HCT116 (cell line): ENCODE data around the gene TSC1. TPM values are rescaled to one million over a fixed set of nuclear protein-coding genes. Genes with fewer than 3 reads are reported as not detected.

Experiments used
- ATAC-seq: fragments of 200-7000 bp; cut with Tn5 transposase; 2 replicates; pipeline ENCODE4 v1.9.1; 2020; ENCODE audit warnings: mild to moderate bottlenecking, moderate library complexity
- BruUV-seq: library from RNA; stranded (reverse); fragments of 400-500 nt; replicated peaks from 2 replicates; lab custom pipeline; 2021; lab: Mats Ljungman, UMichigan
- CTCF ChIA-PET: fragments of 300-600 bp; sonication (Branson Sonifier 250); formaldehyde crosslinking; loops from one replicate; lab custom pipeline; 2021; ENCODE audit warnings: antibody characterized with exemption; lab: Charles Lee
- POLR2A ChIA-PET: fragments of 300-600, 350-600 bp; sonication (Branson Sonifier 250); formaldehyde crosslinking; loops from one replicate; lab custom pipeline; 2021; ENCODE audit warnings: antibody characterized with exemption; lab: Charles Lee
- RAD21 ChIA-PET, 2 experiments: fragments of 300-600 bp; sonication (Branson Sonifier 250); formaldehyde crosslinking; loops; one replicate each; lab custom pipeline; 2023; ENCODE audit warnings: low total read pairs in 2 of 2; ENCODE audit not compliant: uncharacterized antibody in 2 of 2, unreplicated experiment in 2 of 2, low non-redundant PET in 1 of 2; lab: Charles Lee
- DNase-seq: peaks from one replicate; pipeline ENCODE4 v3.0.0-alpha.2; 2010; ENCODE audit warnings: low read depth, low spot score
- H2AFZ ChIP-seq: fragments of 200-600 bp; shearing (Covaris generic), sonication (generic); 2 replicates; pipeline ENCODE4 v1.6.1; 2017; ENCODE audit warnings: low read depth, mixed run types, mixed read lengths, antibody characterized with exemption, low read length; ENCODE audit not compliant: poor library complexity, severe bottlenecking
- H3K27ac ChIP-seq: 2 replicates; pipeline ENCODE4 v1.5.1; 2012; ENCODE audit warnings: low read depth, low read length
- H3K27me3 ChIP-seq: fragments of 200-600 bp; sonication (generic); 2 replicates; pipeline ENCODE4 v1.6.1; 2016; ENCODE audit warnings: mixed run types, low read length, mixed read lengths; ENCODE audit not compliant: insufficient read depth
- H3K36me3 ChIP-seq, 2 experiments: fragments of 200-500 bp in 1 of 2; fragments of 200-600 bp in 1 of 2; sonication (Bioruptor generic) in 1 of 2; sonication (generic) in 1 of 2; 2 replicates each; pipeline versions ENCODE4 v1.5.1 to v1.6.1; 2014 to 2016; ENCODE audit warnings: low read length in 2 of 2, inconsistent platforms in 1 of 2, mixed read lengths in 1 of 2, mixed run types in 1 of 2; ENCODE audit not compliant: insufficient read depth in 2 of 2, control insufficient read depth in 1 of 2
- H3K4me1 ChIP-seq, 2 experiments: fragments of 200-600 bp in 1 of 2; sonication (generic) in 1 of 2; 2 replicates each; pipeline versions ENCODE4 v1.5.1 to v1.6.1; 2012 to 2017; ENCODE audit warnings: low read length in 2 of 2, inconsistent platforms in 1 of 2, mild to moderate bottlenecking in 1 of 2, mixed read lengths in 1 of 2, mixed run types in 1 of 2, moderate library complexity in 1 of 2; ENCODE audit not compliant: insufficient read depth in 2 of 2, control insufficient read depth in 1 of 2
- H3K4me2 ChIP-seq: fragments of 200-600 bp; sonication (generic); 2 replicates; pipeline ENCODE4 v1.6.1; 2017; ENCODE audit warnings: mixed run types, low read length, mixed read lengths
- H3K4me3 ChIP-seq, 2 experiments: fragments of 200-600 bp in 1 of 2; sonication (generic) in 1 of 2; replicated peaks in 1 of 2; 2 replicates each; pipeline ENCODE4 v1.5.1; 2011 to 2016; ENCODE audit warnings: low read length in 2 of 2, control low read depth in 1 of 2, low read depth in 1 of 2, mild to moderate bottlenecking in 1 of 2, mixed read lengths in 1 of 2, mixed run types in 1 of 2
- H3K79me2 ChIP-seq: fragments of 200-600 bp; sonication (generic); 2 replicates; pipeline ENCODE4 v1.6.1; 2017; ENCODE audit warnings: mild to moderate bottlenecking, mixed run types, low read length, moderate library complexity, mixed read lengths; ENCODE audit not compliant: insufficient read depth
- H3K9ac ChIP-seq: fragments of 200-600 bp; sonication (generic); 2 replicates; pipeline ENCODE4 v1.6.1; 2016; ENCODE audit warnings: low read length, mixed read lengths
- H3K9me2 ChIP-seq: fragments of 200-600 bp; sonication (generic), shearing (Covaris generic); 2 replicates; pipeline ENCODE4 v1.6.1; 2017; ENCODE audit warnings: mixed run types, mild to moderate bottlenecking, moderate library complexity; ENCODE audit not compliant: insufficient read depth
- H3K9me3 ChIP-seq, 2 experiments: fragments of 200-500 bp in 1 of 2; fragments of 200-600 bp in 1 of 2; sonication (Bioruptor generic) in 1 of 2; sonication (generic) in 1 of 2; 2 replicates each; pipeline ENCODE4 v1.6.1; 2014 to 2017; ENCODE audit warnings: low read length in 2 of 2, mixed read lengths in 2 of 2, inconsistent platforms in 1 of 2, low read depth in 1 of 2, mild to moderate bottlenecking in 1 of 2, mixed run types in 1 of 2, moderate library complexity in 1 of 2; ENCODE audit not compliant: control insufficient read depth in 1 of 2, insufficient read depth in 1 of 2
- H4K20me1 ChIP-seq: fragments of 200-600 bp; sonication (generic), shearing (Covaris generic); 2 replicates; pipeline ENCODE4 v1.6.1; 2017; ENCODE audit warnings: mixed run types, mild to moderate bottlenecking, moderate library complexity; ENCODE audit not compliant: insufficient read depth
- CTCF ChIP-seq, 3 experiments: fragments of 200-600 bp in 1 of 3; sonication (generic) in 1 of 3; IDR thresholded peaks in 2 of 3; conservative IDR thresholded peaks in 1 of 3; 2 replicates each; pipeline ENCODE4 v1.5.1; 2012 to 2017; ENCODE audit warnings: low read depth in 2 of 3, low read length in 2 of 3, antibody characterized with exemption in 1 of 3, borderline replicate concordance in 1 of 3, control low read depth in 1 of 3, mild to moderate bottlenecking in 1 of 3, mixed read lengths in 1 of 3, mixed run types in 1 of 3, moderate library complexity in 1 of 3; ENCODE audit not compliant: insufficient read depth in 1 of 3
- RAD21 ChIP-seq: IDR thresholded peaks from 2 replicates; pipeline ENCODE4 v1.6.1; 2012; ENCODE audit warnings: low read depth, mild to moderate bottlenecking
- REST ChIP-seq: IDR thresholded peaks from 2 replicates; pipeline ENCODE4 v1.6.1; 2012; ENCODE audit warnings: low read depth
- SP1 ChIP-seq: IDR thresholded peaks from 2 replicates; pipeline ENCODE4 v1.6.1; 2012; ENCODE audit warnings: low read depth
- TCF7L2 ChIP-seq: IDR thresholded peaks from 2 replicates; pipeline ENCODE4 v1.7.0; 2011; ENCODE audit warnings: borderline replicate concordance, inconsistent platforms; ENCODE audit not compliant: insufficient read depth, insufficient read length; ENCODE audit errors: extremely low read depth
- ZBTB33 ChIP-seq: IDR thresholded peaks from 2 replicates; pipeline ENCODE4 v1.6.1; 2011; ENCODE audit warnings: mild to moderate bottlenecking, low read length, moderate library complexity; ENCODE audit not compliant: insufficient replicate concordance; ENCODE audit errors: extremely low read depth
- intact Hi-C: fragments of 100-400 bp; cut with micrococcal nuclease; formaldehyde crosslinking; loops from 2 replicates; pipeline ENCODE4 v1.10.0; 2022
- total RNA-seq: library from RNA; stranded (reverse); gene quantifications from one replicate; pipeline ENCODE4 v1.2.1, GENCODE V29; 2021; ENCODE audit not compliant: unreplicated experiment

Gene TSC1
- total RNA-seq, 1 experiment from 2014 or later = 34.5 TPM

GRCh38 chr9:132857616-132858342, 86.6 kb downstream of the TSC1 start:
- no TSS peak for BruUV-seq
- no peak overlapping the region for H3K27ac ChIP-seq
- H3K27me3 ChIP-seq = peaks cover 19% of the 10 kb centered on the region; the same call in 1 of the 2 replicates
- H3K9me3 ChIP-seq = no peaks in the 10 kb centered on the region
- H3K9ac ChIP-seq = no peak overlapping the region
- DNase-seq (peak; percentile 26), ATAC-seq (peak; percentile 87)
- POLR2A ChIA-PET = no interaction called here
- RAD21 ChIA-PET = no interaction called here
- no peaks in the 10 kb centered on the region for H3K9me2 ChIP-seq
- H3K79me2 ChIP-seq = no peaks in the 10 kb centered on the region
- H3K4me3 ChIP-seq = no peak overlapping the region
- H3K36me3 ChIP-seq = no peaks in the 10 kb centered on the region
- intact Hi-C loops = no loop called here
- peaks cover 13 to 14% of the 10 kb centered on the region in 2 experiments for H3K4me1 ChIP-seq
- CTCF ChIA-PET = no interaction called here
- TF ChIP-seq TCF7L2 (peak; percentile 98), RAD21 (0 out of 2 replicates have a peak, but pooled peaks have one; percentile 14), CTCF (IDR thresholded peaks at IDR 0.05 in 2 of 3, conservative IDR thresholded peaks at IDR 0.05 in 1 of 3; ENCODE audit: borderline replicate concordance in 1 of 3, insufficient read depth in 1 of 3, low read depth in 2 of 3, low read length in 2 of 3) (peak; percentile 22 to 34 (median 30); a peak in 4 of 6 replicates), REST (no peak), SP1 (no peak), ZBTB33 (no peak)
- no peak overlapping the region for H2AFZ ChIP-seq
- H3K4me2 ChIP-seq = peak overlapping the region; percentile 37
- H4K20me1 ChIP-seq = no peaks in the 10 kb centered on the region
